Sigmoid colon (tissue), 4 donors: ENCODE measurements around the gene C1orf105.

ENCODE experiments used
- EP300 ChIP-seq, 4 donors: sonication (generic); formaldehyde crosslinking; IDR thresholded peaks; one replicate each; pipeline ENCODE4 v1.6.1; 2017; ENCODE audit warnings: antibody characterized with exemption in 4 of 4
- TF ChIP-seq, protein P1 (sequence below), 4 experiments: fragments of 450-650 bp in 3 of 4; fragments of 200-600 bp in 1 of 4; IDR thresholded peaks; one replicate each; pipeline ENCODE4 v1.5.1; 2016 to 2019; ENCODE audit warnings: antibody characterized with exemption in 4 of 4, mild to moderate bottlenecking in 3 of 4, moderate library complexity in 2 of 4

GRCh38 chr1:172473302-172473701, 52.8 kb downstream of the C1orf105 start:
- TF ChIP-seq, protein P1, sequence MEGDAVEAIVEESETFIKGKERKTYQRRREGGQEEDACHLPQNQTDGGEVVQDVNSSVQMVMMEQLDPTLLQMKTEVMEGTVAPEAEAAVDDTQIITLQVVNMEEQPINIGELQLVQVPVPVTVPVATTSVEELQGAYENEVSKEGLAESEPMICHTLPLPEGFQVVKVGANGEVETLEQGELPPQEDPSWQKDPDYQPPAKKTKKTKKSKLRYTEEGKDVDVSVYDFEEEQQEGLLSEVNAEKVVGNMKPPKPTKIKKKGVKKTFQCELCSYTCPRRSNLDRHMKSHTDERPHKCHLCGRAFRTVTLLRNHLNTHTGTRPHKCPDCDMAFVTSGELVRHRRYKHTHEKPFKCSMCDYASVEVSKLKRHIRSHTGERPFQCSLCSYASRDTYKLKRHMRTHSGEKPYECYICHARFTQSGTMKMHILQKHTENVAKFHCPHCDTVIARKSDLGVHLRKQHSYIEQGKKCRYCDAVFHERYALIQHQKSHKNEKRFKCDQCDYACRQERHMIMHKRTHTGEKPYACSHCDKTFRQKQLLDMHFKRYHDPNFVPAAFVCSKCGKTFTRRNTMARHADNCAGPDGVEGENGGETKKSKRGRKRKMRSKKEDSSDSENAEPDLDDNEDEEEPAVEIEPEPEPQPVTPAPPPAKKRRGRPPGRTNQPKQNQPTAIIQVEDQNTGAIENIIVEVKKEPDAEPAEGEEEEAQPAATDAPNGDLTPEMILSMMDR (IDR thresholded peaks at IDR 0.05) = no peak
- TF ChIP-seq EP300 (IDR thresholded peaks at IDR 0.05) = no peak
